GM19351 (cell line): ENCODE data around the gene B4GALT2.

ENCODE experiments used
- ATAC-seq: cut with Tn5 transposase; IDR thresholded peaks from one replicate; pipeline ENCODE4 v1.9.1; 2021; ENCODE audit warnings: mild to moderate bottlenecking, moderate library complexity; ENCODE audit not compliant: unreplicated experiment

Gene B4GALT2

GRCh38 chr1:43983253-43983899 lies 4.4 kb downstream of the B4GALT2 start:
- no peak for ATAC-seq

GRCh38 chr1:43984855-43985254 lies 5.8 kb downstream of the B4GALT2 start:
- ATAC-seq = no peak

- ATAC-seq = no peak
Measured at GRCh38 chr1:43985984-43986595, 7.1 kb downstream of the B4GALT2 start.

- no peak for ATAC-seq
Measured at GRCh38 chr1:43986712-43987111, 7.7 kb downstream of the B4GALT2 start.

- no peak for ATAC-seq
Measured at GRCh38 chr1:43987159-43987902, 8.3 kb downstream of the B4GALT2 start.

GRCh38 chr1:43990271-43991199 lies 11.5 kb downstream of the B4GALT2 start:
- ATAC-seq = no peak

- ATAC-seq = no peak
Measured at GRCh38 chr1:43991200-43991475, 12.1 kb downstream of the B4GALT2 start.

- ATAC-seq = peak; percentile 75
Measured at GRCh38 chr1:43991476-43992231, 12.6 kb downstream of the B4GALT2 start, which contains the start of gene CCDC24. TSS of gene CCDC24 (plus strand) at chr1:43991599. CDS start at chr1:43991879, 280 bp downstream.

- ATAC-seq = no peak
Measured at GRCh38 chr1:43992232-43992995, 13.4 kb downstream of the B4GALT2 start.

- no peak for ATAC-seq
Measured at GRCh38 chr1:43993206-43993914, 14.3 kb downstream of the B4GALT2 start.

- ATAC-seq = no peak
Measured at GRCh38 chr1:43994071-43994470, 15.1 kb downstream of the B4GALT2 start.

- no peak for ATAC-seq
Measured at GRCh38 chr1:43994794-43995790, 16.1 kb downstream of the B4GALT2 start.

GRCh38 chr1:43995984-43996732 lies 17.1 kb downstream of the B4GALT2 start:
- ATAC-seq = no peak

GRCh38 chr1:43996733-43997115 lies 17.7 kb downstream of the B4GALT2 start:
- ATAC-seq = no peak

GRCh38 chr1:43997295-43997999 lies 18.4 kb downstream of the B4GALT2 start:
- ATAC-seq = no peak

- no peak for ATAC-seq
Measured at GRCh38 chr1:43998000-43998378, 19.0 kb downstream of the B4GALT2 start.

- no peak for ATAC-seq
Measured at GRCh38 chr1:43999455-43999854, 20.4 kb downstream of the B4GALT2 start.
